Fibroblast of pulmonary artery (primary cell): ENCODE measurements around the gene MAGEF1.

Experiments
- DNase-seq: peaks from one replicate; pipeline ENCODE4 v3.0.0-alpha.2; 2010; ENCODE audit warnings: low read depth
- H3K4me3 ChIP-seq: replicated peaks from 2 replicates; pipeline ENCODE4 v1.5.1; 2011; ENCODE audit warnings: low read depth, mild to moderate bottlenecking, control low read depth, low read length, moderate library complexity
- CTCF ChIP-seq: IDR thresholded peaks from 2 replicates; pipeline ENCODE4 v1.5.1; 2011; ENCODE audit warnings: mild to moderate bottlenecking, control low read depth, low read length, inconsistent platforms; ENCODE audit errors: missing control alignments

Gene MAGEF1

GRCh38 chr3:184756151-184757021 is 44.5 kb upstream of the MAGEF1 start:
- DNase-seq, result no peak
- no peak overlapping the region for H3K4me3 ChIP-seq
- TF ChIP-seq CTCF, result no peak

GRCh38 chr3:184755315-184755731 is 43.5 kb upstream of the MAGEF1 start:
- H3K4me3 ChIP-seq, result no peak overlapping the region
- TF ChIP-seq CTCF, result no peak
- no peak for DNase-seq

- H3K4me3 ChIP-seq, result no peak overlapping the region
- no peak for TF ChIP-seq CTCF
- DNase-seq, result no peak
Measured at GRCh38 chr3:184752361-184752760, 40.5 kb upstream of the MAGEF1 start.

- DNase-seq, result no peak
- no peak for TF ChIP-seq CTCF
- H3K4me3 ChIP-seq, result no peak overlapping the region
Measured at GRCh38 chr3:184751204-184752040, 39.6 kb upstream of the MAGEF1 start.

GRCh38 chr3:184750349-184751083 is 38.7 kb upstream of the MAGEF1 start:
- no peak overlapping the region for H3K4me3 ChIP-seq
- DNase-seq, result no peak
- no peak for TF ChIP-seq CTCF

GRCh38 chr3:184749168-184749744 is 37.4 kb upstream of the MAGEF1 start:
- no peak overlapping the region for H3K4me3 ChIP-seq
- no peak for DNase-seq
- no peak for TF ChIP-seq CTCF
